HEK293 (cell line): ENCODE measurements around the gene FLNA.

Experiments used
- CTCF ChIP-seq: fragments of 450-650 bp; formaldehyde crosslinking; IDR thresholded peaks from 2 replicates; pipeline ENCODE4 v1.5.1; 2016; ENCODE audit warnings: missing biosample characterization, missing genetic modification characterization
- REST ChIP-seq: fragments of 450-650 bp; formaldehyde crosslinking; IDR thresholded peaks from 2 replicates; pipeline ENCODE4 v1.5.1; 2016; ENCODE audit warnings: missing biosample characterization, missing genetic modification characterization
- ZBTB10 ChIP-seq: fragments of 450-650 bp; formaldehyde crosslinking; IDR thresholded peaks from 2 replicates; pipeline ENCODE4 v1.5.1; 2016; ENCODE audit warnings: missing biosample characterization, missing genetic modification characterization
- ZBTB17 ChIP-seq: fragments of 450-650 bp; formaldehyde crosslinking; IDR thresholded peaks from 2 replicates; pipeline ENCODE4 v1.5.1; 2016; ENCODE audit warnings: missing biosample characterization, missing genetic modification characterization
- ZNF311 ChIP-seq: fragments of 450-650 bp; formaldehyde crosslinking; IDR thresholded peaks from 2 replicates; pipeline ENCODE4 v1.5.1; 2017; ENCODE audit warnings: missing biosample characterization, missing genetic modification characterization, borderline replicate concordance
- ZNF341 ChIP-seq: fragments of 450-650 bp; formaldehyde crosslinking; IDR thresholded peaks from 2 replicates; pipeline ENCODE4; 2016; ENCODE audit warnings: low read depth, missing biosample characterization, missing genetic modification characterization
- ZNF596 ChIP-seq: fragments of 450-650 bp; IDR thresholded peaks from 2 replicates; pipeline ENCODE4 v1.5.0; 2018; ENCODE audit warnings: missing biosample characterization, mild to moderate bottlenecking, missing genetic modification characterization, moderate library complexity
- TF ChIP-seq, protein P1 (sequence below): fragments of 450-650 bp; formaldehyde crosslinking; IDR thresholded peaks from 2 replicates; pipeline ENCODE4 v1.5.1; 2017; ENCODE audit warnings: missing biosample characterization, missing genetic modification characterization
- TF ChIP-seq, protein P2 (sequence below): fragments of 450-650 bp; formaldehyde crosslinking; conservative IDR thresholded peaks from 2 replicates; pipeline ENCODE4 v1.5.1; 2016; ENCODE audit warnings: low read depth, missing biosample characterization, missing genetic modification characterization

DNA sequence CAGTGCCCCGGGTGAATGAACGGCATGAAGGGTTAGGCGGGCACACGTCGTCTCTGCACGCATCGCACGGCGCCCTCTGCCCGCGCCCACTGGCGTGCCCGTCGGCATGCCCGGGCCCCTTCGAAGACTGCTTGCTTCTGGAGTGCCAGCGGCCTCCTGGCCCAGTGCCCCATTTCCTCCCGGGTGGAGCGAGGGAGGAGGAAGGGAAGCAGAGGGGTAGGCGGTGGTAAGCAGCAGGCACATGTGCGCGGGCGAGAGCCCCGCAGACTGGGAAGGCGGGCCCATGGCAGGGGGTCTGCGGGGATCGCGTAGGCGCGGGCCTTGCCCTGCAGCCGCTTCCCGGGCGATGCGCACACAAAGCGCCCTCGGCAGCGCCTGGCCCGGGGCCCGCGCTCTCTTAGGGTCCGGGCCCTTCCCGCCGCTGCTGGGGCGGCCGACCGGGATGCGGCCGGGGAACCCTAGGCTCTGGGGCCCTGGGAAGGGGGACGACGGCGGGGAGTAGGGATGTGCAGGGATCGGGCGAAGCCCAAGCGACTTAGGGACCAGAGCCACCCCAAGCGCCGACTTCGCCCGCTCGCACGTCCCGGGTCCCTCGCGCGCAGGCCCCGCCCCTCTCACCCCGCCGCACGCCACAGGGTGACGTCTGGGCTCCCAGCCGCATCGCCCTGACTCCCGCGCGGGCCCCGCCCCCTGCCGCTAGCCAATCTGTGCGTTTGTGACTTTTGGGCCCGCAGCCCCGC, 3.8 kb upstream of the FLNA start:
- TF ChIP-seq CTCF (tag by site-specific recombination) = no peak
- TF ChIP-seq ZBTB17 (tag by site-specific recombination) = no peak
- TF ChIP-seq, protein P1, sequence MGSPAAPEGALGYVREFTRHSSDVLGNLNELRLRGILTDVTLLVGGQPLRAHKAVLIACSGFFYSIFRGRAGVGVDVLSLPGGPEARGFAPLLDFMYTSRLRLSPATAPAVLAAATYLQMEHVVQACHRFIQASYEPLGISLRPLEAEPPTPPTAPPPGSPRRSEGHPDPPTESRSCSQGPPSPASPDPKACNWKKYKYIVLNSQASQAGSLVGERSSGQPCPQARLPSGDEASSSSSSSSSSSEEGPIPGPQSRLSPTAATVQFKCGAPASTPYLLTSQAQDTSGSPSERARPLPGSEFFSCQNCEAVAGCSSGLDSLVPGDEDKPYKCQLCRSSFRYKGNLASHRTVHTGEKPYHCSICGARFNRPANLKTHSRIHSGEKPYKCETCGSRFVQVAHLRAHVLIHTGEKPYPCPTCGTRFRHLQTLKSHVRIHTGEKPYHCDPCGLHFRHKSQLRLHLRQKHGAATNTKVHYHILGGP (tag by site-specific recombination) = no peak
- no peak for TF ChIP-seq REST (tag by site-specific recombination)
- TF ChIP-seq ZNF341 = no peak
- TF ChIP-seq ZBTB10 (tag by site-specific recombination) = no peak; the same call in 1 of the 2 replicates
- TF ChIP-seq ZNF596 (tag by site-specific recombination) = no peak
- TF ChIP-seq ZNF311 (tag by site-specific recombination) = no peak
- TF ChIP-seq, protein P2, sequence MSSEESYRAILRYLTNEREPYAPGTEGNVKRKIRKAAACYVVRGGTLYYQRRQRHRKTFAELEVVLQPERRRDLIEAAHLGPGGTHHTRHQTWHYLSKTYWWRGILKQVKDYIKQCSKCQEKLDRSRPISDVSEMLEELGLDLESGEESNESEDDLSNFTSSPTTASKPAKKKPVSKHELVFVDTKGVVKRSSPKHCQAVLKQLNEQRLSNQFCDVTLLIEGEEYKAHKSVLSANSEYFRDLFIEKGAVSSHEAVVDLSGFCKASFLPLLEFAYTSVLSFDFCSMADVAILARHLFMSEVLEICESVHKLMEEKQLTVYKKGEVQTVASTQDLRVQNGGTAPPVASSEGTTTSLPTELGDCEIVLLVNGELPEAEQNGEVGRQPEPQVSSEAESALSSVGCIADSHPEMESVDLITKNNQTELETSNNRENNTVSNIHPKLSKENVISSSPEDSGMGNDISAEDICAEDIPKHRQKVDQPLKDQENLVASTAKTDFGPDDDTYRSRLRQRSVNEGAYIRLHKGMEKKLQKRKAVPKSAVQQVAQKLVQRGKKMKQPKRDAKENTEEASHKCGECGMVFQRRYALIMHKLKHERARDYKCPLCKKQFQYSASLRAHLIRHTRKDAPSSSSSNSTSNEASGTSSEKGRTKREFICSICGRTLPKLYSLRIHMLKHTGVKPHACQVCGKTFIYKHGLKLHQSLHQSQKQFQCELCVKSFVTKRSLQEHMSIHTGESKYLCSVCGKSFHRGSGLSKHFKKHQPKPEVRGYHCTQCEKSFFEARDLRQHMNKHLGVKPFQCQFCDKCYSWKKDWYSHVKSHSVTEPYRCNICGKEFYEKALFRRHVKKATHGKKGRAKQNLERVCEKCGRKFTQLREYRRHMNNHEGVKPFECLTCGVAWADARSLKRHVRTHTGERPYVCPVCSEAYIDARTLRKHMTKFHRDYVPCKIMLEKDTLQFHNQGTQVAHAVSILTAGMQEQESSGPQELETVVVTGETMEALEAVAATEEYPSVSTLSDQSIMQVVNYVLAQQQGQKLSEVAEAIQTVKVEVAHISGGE (tag by site-specific recombination) = no peak
